ENCODE data around the gene OS9.
"Not testable (repeated sequence)": the region's sequence is repeated elsewhere in the genome, so short reads cannot be mapped to it uniquely, and the experiment has no call there.

The OS9 gene

GRCh38 chr12:57695770-57696432 is 2.0 kb downstream of the OS9 start:
- no peak for DNase-seq

- DNase-seq: no peak
Measured at GRCh38 chr12:57697076-57697475, 3.1 kb downstream of the OS9 start.

GRCh38 chr12:57698414-57698813 is 4.5 kb downstream of the OS9 start:
- DNase-seq: no peak

- DNase-seq: no peak
Measured at GRCh38 chr12:57700317-57700716, 6.4 kb downstream of the OS9 start.

GRCh38 chr12:57707250-57707649 is 13.3 kb downstream of the OS9 start:
- DNase-seq: no peak

- DNase-seq: no peak
Measured at GRCh38 chr12:57708296-57708695, 14.4 kb downstream of the OS9 start.

GRCh38 chr12:57712701-57713100 is 18.8 kb downstream of the OS9 start:
- no peak for DNase-seq

- no peak for DNase-seq
Measured at GRCh38 chr12:57713209-57713608, 19.3 kb downstream of the OS9 start.

- not testable (repeated sequence) for DNase-seq
Measured at GRCh38 chr12:57715036-57715748, 21.3 kb downstream of the OS9 start.

- DNase-seq: no peak
Measured at GRCh38 chr12:57715786-57716185, 21.9 kb downstream of the OS9 start.

- DNase-seq: no peak
Measured at GRCh38 chr12:57716305-57716704, 22.4 kb downstream of the OS9 start.

- no peak for DNase-seq
Measured at GRCh38 chr12:57717131-57717530, 23.2 kb downstream of the OS9 start.

GRCh38 chr12:57717846-57718640 is 24.1 kb downstream of the OS9 start:
- no peak for DNase-seq

GRCh38 chr12:57718641-57719528 is 25.0 kb downstream of the OS9 start:
- no peak for DNase-seq

GRCh38 chr12:57719777-57720605 is 26.1 kb downstream of the OS9 start:
- DNase-seq: no peak

- DNase-seq: no peak
Measured at GRCh38 chr12:57720606-57721595, 27.0 kb downstream of the OS9 start.

GRCh38 chr12:57721846-57722608 is 28.1 kb downstream of the OS9 start:
- DNase-seq: not testable (repeated sequence)

- no peak for DNase-seq
Measured at GRCh38 chr12:57722716-57723629, 29.0 kb downstream of the OS9 start.

GRCh38 chr12:57723630-57723962 is 29.7 kb downstream of the OS9 start:
- DNase-seq: no peak

Measured in NCI-H526 treated with DMSO at 0.1 percent for 48 hours (cell line).